ENCODE results near the gene IFITM10.

IFITM10 gene

GRCh38 chr11:1727861-1728260, 22.5 kb downstream of the IFITM10 start:
- TF ChIP-seq CTCF (IDR thresholded peaks at IDR 0.05): no peak

GRCh38 chr11:1727096-1727690, 23.2 kb downstream of the IFITM10 start:
- no peak for TF ChIP-seq CTCF (IDR thresholded peaks at IDR 0.05)

- TF ChIP-seq CTCF (IDR thresholded peaks at IDR 0.05): no peak
Observed at GRCh38 chr11:1719781-1720180, 30.6 kb downstream of the IFITM10 start.

GRCh38 chr11:1718326-1718725, 32.1 kb downstream of the IFITM10 start:
- no peak for TF ChIP-seq CTCF (IDR thresholded peaks at IDR 0.05)

- no peak for TF ChIP-seq CTCF (IDR thresholded peaks at IDR 0.05)
Observed at GRCh38 chr11:1717745-1718144, 32.6 kb downstream of the IFITM10 start.

- no peak for TF ChIP-seq CTCF (IDR thresholded peaks at IDR 0.05)
Observed at GRCh38 chr11:1714908-1715885, 35.2 kb downstream of the IFITM10 start.

- TF ChIP-seq CTCF (IDR thresholded peaks at IDR 0.05): no peak
Observed at GRCh38 chr11:1708716-1709115, 41.7 kb downstream of the IFITM10 start.
